Left ventricle myocardium superior (tissue), 1 donor: ENCODE data around the gene COL8A2. TPM values are rescaled to one million over a fixed set of nuclear protein-coding genes. Genes with fewer than 3 reads are reported as not detected.

Experiments
- ATAC-seq: fragments of 200-7000 bp; cut with Tn5 transposase; one replicate; pipeline ENCODE4 v1.9.1; 2020; ENCODE audit warnings: mild to moderate bottlenecking, moderate library complexity
- DNase-seq: peaks from one replicate; pipeline ENCODE4 v3.0.0-alpha.2; 2020
- intact Hi-C: fragments of 100-400 bp; cut with micrococcal nuclease; formaldehyde crosslinking; loops from one replicate; pipeline ENCODE4 v1.11.0; 2022
- total RNA-seq: library from RNA; stranded (reverse); fragmentation: NEBNext Ultra II Directional; extraction: Animal tissue kit (Norgen Biotek cat#: 25700); gene quantifications from one replicate; pipeline ENCODE4 v1.2.1, GENCODE V29; 2021
- donor health status: DM: no; HTN: yes; CAD: no; lungs with severe emphysema.

COL8A2 gene
- total RNA-seq, 1 donor from 2014 or later, result 0.67 TPM

- intact Hi-C loops, result no loop called here
- no peak for DNase-seq
- ATAC-seq, result no peak
Observed at GRCh38 chr1:36143424-36143823, 18.4 kb upstream of the COL8A2 start.

- intact Hi-C loops, result no loop called here
- DNase-seq (no peak), ATAC-seq (peak; percentile 25)
Observed at GRCh38 chr1:36142121-36142520, 17.1 kb upstream of the COL8A2 start.

- DNase-seq (no peak), ATAC-seq (no peak)
- intact Hi-C loops, result no loop called here
Observed at GRCh38 chr1:36139521-36139920, 14.5 kb upstream of the COL8A2 start.

DNA sequence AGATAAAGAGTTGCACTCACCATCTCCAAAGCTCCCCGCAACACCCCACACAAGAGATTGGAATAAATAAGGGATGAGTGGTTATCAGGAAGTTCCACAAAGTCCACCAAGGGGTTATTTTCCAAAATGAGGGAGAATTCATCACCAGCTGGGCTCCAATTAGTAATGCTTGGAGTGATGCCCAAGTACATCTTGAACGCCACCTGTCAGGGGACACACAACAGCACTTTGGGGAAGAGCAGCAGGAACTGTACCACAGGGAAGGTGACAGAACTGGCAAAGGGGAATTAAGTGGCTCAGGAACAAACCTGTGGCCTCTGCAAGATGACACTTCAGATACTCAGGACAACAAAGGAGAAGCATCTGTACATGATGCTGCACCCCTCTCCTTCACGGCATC, 12.8 kb upstream of the COL8A2 start:
- no peak for DNase-seq
- intact Hi-C loops, result no loop called here
- ATAC-seq, result no peak

- DNase-seq (no peak), ATAC-seq (no peak)
- intact Hi-C loops, result no loop called here
Observed at GRCh38 chr1:36137226-36137625, 12.2 kb upstream of the COL8A2 start.

GRCh38 chr1:36136535-36136934, 11.5 kb upstream of the COL8A2 start:
- DNase-seq, result no peak
- intact Hi-C loops, result no loop called here
- ATAC-seq, result peak; percentile 78

DNA sequence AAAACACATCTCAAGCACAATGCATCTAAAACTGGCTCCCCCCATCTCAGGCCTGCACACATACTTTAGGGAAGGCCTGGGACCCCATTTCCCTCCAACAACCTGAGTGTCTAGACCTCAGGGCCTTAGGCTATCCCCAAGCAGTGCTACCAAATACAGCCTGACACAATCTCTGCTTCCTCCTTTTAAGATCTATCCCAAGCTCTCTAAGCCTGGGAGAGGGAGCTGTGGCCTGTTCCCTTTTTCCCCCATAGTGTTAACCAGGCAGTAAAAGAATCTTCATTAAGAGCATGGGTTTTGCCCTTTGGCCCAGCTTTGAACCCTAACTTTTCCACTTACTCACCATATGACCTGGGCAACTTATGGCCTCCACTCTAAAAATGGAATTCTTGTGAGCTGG, 10.8 kb upstream of the COL8A2 start:
- DNase-seq, result no peak
- ATAC-seq, result peak; percentile 5
- intact Hi-C loops, result no loop called here

DNA sequence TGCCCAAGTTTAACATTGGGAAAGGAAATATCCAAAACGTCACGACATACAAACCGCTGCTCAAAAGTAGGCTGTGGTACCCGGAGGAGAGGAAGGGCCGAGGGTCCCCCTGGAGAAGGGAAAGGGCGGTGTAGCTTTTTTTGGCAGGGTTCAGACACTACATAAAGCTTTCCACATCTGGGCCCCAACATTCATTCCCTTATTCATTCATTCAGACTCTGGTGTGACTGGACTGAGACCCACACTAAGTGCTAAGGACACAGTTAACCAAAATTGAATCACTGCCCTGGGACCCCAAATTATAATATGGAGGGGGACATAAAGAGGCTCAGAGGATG, 10.3 kb upstream of the COL8A2 start:
- no peak for ATAC-seq
- intact Hi-C loops, result no loop called here
- DNase-seq, result no peak

DNA sequence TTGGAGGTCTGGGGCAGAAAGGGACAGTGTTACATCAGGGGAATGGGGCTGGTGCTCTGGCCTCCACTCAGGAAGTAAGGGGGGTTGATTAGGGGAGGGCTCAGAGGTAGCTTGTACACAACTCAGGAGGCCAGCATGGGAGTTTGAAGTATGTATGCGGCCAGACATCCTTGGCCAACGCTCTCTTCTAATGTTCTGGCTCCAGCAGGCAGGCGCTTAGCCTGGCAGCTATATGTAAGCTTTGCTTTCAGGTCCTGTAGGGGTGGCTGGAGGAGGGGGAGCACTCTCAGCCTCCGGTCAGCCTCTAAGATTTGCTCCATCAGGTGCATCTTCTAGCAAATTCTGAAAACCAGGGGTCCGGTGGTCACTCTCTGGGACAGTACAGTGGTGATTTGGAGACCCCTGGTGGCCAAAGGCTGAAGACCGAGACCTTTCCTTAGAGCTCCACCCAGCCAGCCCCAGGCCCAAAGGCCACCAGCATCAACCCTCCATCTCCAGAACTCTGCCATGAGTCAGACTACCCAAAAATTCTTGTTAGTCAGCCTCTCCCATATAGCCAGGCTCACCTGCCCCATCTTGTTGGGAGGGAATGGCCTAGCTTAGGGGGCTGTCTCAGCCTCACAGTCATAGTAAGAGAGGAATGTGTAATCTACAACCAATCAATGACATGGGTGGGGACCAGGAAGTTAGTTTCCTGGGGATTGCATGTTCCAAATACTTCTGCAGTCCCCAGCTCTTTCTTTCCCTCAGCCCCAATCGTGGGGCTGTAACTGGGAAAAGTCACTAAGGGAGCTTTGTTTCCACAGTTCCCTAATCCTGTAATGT, 9.7 kb upstream of the COL8A2 start:
- intact Hi-C loops, result no loop called here
- DNase-seq, result peak; percentile 62
- peak; percentile 63 for ATAC-seq

GRCh38 chr1:36134031-36134430, 9.0 kb upstream of the COL8A2 start:
- ATAC-seq (no peak), DNase-seq (no peak)
- intact Hi-C loops, result no loop called here

DNA sequence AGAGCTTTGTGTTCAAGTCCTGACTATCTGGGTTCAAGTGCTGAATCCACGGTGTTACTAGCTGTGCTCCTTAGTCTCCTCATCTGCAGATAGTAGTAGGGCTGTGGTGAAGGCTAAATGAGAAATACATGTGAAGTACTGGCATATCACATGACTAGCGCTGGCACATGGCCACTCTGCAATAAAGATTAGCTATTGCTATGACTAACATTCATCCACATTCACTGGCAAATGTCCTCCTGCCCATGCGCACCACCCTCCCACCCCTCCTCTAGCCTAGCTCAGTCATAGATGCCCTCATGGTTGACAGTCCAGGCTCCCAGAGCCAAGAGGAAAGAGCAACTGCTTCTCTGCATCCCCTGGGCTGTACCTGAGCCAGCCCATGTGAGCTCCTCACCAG, 8.5 kb upstream of the COL8A2 start:
- DNase-seq (peak; percentile 47), ATAC-seq (peak; percentile 55)
- intact Hi-C loops, result no loop called here

GRCh38 chr1:36132029-36132428, 7.0 kb upstream of the COL8A2 start:
- DNase-seq (no peak), ATAC-seq (no peak)
- intact Hi-C loops, result no loop called here

DNA sequence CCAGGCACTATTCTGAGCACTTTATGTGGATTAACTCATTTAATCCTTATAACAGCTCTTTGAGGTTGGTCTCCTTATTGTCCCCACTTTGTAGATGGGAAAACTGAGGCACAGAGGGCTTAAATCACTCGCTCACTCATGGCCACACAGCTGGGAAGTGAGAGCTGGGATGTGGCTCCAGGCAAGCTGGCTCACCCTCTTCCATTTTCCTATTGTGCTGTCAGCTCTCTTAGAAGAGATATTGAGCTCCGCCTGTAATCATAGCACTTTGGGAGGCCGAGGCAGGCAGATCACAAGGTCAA, 3.8 kb upstream of the COL8A2 start:
- intact Hi-C loops, result no loop called here
- ATAC-seq (no peak), DNase-seq (no peak)

GRCh38 chr1:36128126-36128904, 3.3 kb upstream of the COL8A2 start:
- intact Hi-C loops, result no loop called here
- DNase-seq (no peak), ATAC-seq (no peak)

DNA sequence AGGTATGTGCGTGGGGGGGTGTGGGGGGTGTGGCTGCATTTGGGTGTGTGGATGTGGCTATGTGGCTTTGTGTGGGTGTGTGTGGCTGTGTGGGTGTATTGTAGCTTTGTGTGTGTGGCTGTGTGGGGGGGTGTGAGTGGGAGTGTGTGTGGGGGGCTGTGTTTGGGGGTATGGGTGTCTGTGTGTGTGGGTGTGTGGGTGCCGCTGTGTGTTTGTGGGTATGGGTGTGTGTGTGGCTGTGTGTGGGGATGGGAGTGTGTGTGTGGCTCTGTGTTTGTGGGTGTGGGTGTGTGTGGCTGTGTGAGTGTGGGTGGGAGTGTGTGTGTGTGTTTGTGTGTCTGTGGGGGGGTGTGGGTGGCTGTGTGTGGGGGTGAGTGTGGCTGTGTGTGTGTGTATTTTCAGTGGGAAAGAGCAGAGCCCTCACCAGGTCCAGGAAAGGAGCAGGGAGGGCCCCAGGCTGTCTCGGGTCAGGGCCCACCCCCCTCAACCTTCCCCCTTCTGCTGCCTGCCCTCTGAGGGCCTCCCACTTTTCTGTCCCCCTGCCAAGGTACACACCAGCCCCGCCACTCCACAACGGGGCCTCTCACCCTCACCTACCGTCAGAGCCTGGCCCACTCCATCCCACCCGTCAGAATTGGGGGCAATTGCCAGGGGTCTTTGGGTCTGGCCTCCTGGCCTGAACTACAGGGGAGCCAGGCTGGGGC, 1.9 kb upstream of the COL8A2 start:
- ATAC-seq (no peak), DNase-seq (no peak)
- intact Hi-C loops, result no loop called here

- ATAC-seq, result no peak
- DNase-seq, result no peak
- intact Hi-C loops, result no loop called here
Observed at GRCh38 chr1:36126005-36126716, 1.1 kb upstream of the COL8A2 start.

DNA sequence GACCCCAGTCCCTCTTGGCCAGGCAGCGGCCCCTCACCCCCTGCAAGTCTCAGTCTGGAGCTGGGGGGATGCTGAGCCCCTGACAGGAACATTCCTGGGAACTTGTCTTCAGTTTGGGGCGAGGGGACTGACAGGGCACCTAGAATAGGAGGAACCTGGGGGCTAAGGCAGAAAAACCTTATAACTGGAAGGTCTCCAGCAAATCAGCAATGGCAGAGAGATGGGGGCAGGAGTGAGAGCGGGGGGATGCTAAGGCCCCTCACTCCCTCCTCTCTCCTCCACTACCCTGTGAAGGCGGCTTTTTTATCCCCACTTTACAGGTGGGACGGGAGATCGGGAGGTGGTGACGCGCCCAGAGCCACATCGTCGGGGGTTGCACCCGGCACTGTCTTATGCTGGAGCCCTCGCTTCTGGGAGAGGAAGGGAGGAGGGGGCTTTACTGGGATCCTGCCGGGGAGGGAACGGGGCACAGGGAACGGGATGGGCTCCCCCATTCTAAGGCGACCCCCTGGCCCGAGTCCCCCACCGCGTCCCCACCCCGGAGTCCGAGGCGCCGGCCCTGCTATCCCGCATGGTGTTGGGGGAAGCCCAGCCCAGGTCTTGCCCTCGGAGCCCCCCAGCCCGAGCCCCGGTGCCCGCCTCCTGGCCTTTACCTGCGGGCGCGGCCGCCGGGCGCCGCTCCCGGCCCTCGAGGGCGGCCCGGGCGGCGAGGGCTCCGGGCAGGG, 456 bp downstream of the COL8A2 start:
- intact Hi-C loops, result no loop called here
- no peak for ATAC-seq
- DNase-seq, result no peak

- ATAC-seq (peak; percentile 50), DNase-seq (peak; percentile 60)
- intact Hi-C loops, result no loop called here
Observed at GRCh38 chr1:36123356-36123755, 1.7 kb downstream of the COL8A2 start.
